Measurements from ENCODE around the gene STAT5B. TPM values are rescaled to one million over a fixed set of nuclear protein-coding genes. Genes with fewer than 3 reads are reported as not detected.

STAT5B gene
- total and polyA plus RNA-seq, 9 of the 15 experiments (the other 6 are each of a cell fraction or from before 2014, with no cell fraction given): 20.8 to 176 (median 92.4) TPM

GRCh38 chr17:42287305-42287976 lies 11.2 kb upstream of the STAT5B start (continued):
- TF ChIP-seq, protein P1, sequence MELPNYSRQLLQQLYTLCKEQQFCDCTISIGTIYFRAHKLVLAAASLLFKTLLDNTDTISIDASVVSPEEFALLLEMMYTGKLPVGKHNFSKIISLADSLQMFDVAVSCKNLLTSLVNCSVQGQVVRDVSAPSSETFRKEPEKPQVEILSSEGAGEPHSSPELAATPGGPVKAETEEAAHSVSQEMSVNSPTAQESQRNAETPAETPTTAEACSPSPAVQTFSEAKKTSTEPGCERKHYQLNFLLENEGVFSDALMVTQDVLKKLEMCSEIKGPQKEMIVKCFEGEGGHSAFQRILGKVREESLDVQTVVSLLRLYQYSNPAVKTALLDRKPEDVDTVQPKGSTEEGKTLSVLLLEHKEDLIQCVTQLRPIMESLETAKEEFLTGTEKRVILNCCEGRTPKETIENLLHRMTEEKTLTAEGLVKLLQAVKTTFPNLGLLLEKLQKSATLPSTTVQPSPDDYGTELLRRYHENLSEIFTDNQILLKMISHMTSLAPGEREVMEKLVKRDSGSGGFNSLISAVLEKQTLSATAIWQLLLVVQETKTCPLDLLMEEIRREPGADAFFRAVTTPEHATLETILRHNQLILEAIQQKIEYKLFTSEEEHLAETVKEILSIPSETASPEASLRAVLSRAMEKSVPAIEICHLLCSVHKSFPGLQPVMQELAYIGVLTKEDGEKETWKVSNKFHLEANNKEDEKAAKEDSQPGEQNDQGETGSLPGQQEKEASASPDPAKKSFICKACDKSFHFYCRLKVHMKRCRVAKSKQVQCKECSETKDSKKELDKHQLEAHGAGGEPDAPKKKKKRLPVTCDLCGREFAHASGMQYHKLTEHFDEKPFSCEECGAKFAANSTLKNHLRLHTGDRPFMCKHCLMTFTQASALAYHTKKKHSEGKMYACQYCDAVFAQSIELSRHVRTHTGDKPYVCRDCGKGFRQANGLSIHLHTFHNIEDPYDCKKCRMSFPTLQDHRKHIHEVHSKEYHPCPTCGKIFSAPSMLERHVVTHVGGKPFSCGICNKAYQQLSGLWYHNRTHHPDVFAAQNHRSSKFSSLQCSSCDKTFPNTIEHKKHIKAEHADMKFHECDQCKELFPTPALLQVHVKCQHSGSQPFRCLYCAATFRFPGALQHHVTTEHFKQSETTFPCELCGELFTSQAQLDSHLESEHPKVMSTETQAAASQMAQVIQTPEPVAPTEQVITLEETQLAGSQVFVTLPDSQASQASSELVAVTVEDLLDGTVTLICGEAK (IDR thresholded peaks at IDR 0.05): peak; percentile 26; the same call in 1 of the 2 replicates
- TF ChIP-seq, protein P1 (CRISPR knock-in tag; IDR thresholded peaks at IDR 0.05): no peak
- no peak for TF ChIP-seq ARID1B (IDR thresholded peaks at IDR 0.05)
- TF ChIP-seq, protein P2, sequence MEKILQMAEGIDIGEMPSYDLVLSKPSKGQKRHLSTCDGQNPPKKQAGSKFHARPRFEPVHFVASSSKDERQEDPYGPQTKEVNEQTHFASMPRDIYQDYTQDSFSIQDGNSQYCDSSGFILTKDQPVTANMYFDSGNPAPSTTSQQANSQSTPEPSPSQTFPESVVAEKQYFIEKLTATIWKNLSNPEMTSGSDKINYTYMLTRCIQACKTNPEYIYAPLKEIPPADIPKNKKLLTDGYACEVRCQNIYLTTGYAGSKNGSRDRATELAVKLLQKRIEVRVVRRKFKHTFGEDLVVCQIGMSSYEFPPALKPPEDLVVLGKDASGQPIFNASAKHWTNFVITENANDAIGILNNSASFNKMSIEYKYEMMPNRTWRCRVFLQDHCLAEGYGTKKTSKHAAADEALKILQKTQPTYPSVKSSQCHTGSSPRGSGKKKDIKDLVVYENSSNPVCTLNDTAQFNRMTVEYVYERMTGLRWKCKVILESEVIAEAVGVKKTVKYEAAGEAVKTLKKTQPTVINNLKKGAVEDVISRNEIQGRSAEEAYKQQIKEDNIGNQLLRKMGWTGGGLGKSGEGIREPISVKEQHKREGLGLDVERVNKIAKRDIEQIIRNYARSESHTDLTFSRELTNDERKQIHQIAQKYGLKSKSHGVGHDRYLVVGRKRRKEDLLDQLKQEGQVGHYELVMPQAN (IDR thresholded peaks at IDR 0.05; ENCODE audit: borderline replicate concordance): no peak
- TF ChIP-seq, protein P3, sequence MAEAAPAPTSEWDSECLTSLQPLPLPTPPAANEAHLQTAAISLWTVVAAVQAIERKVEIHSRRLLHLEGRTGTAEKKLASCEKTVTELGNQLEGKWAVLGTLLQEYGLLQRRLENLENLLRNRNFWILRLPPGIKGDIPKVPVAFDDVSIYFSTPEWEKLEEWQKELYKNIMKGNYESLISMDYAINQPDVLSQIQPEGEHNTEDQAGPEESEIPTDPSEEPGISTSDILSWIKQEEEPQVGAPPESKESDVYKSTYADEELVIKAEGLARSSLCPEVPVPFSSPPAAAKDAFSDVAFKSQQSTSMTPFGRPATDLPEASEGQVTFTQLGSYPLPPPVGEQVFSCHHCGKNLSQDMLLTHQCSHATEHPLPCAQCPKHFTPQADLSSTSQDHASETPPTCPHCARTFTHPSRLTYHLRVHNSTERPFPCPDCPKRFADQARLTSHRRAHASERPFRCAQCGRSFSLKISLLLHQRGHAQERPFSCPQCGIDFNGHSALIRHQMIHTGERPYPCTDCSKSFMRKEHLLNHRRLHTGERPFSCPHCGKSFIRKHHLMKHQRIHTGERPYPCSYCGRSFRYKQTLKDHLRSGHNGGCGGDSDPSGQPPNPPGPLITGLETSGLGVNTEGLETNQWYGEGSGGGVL (CRISPR knock-in tag; IDR thresholded peaks at IDR 0.05): no peak
- TF ChIP-seq, protein P4, sequence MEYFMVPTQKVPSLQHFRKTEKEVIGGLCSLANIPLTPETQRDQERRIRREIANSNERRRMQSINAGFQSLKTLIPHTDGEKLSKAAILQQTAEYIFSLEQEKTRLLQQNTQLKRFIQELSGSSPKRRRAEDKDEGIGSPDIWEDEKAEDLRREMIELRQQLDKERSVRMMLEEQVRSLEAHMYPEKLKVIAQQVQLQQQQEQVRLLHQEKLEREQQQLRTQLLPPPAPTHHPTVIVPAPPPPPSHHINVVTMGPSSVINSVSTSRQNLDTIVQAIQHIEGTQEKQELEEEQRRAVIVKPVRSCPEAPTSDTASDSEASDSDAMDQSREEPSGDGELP (CRISPR knock-in tag; IDR thresholded peaks at IDR 0.05; ENCODE audit: borderline replicate concordance): peak; percentile 68; the same call in 1 of the 2 replicates
- no peak for TF ChIP-seq ZC3H8 (IDR thresholded peaks at IDR 0.05)
- TF ChIP-seq ZNF740 (CRISPR knock-in tag; IDR thresholded peaks at IDR 0.05): no peak
- TF ChIP-seq ZNF740 (tag; IDR thresholded peaks at IDR 0.05): 0 out of 4 replicates have a peak, but pooled peaks of 1 of the 2 experiments have one; percentile 18
- TF ChIP-seq NFE2L1 (tag; IDR thresholded peaks at IDR 0.05; ENCODE audit: borderline replicate concordance, low read depth): no peak

Data from K562 (cell line).